OCI-LY7 (cell line): ENCODE results near the gene IGFALS.

Source experiments
- CTCF ChIP-seq: fragments of 200-600 bp; sonication (generic); conservative IDR thresholded peaks from 2 replicates; pipeline ENCODE4 v1.5.1; 2014; ENCODE audit warnings: mild to moderate bottlenecking, antibody characterized with exemption, low read length, moderate library complexity, mixed read lengths
- EZH2phosphoT487 ChIP-seq: fragments of 200-600 bp; sonication (generic); IDR thresholded peaks from 2 replicates; pipeline ENCODE4 v1.6.1; 2018; ENCODE audit warnings: low read depth, borderline replicate concordance, mild to moderate bottlenecking, mixed run types, antibody characterized with exemption, low read length, moderate library complexity, mixed read lengths

GRCh38 chr16:1778200-1779179 lies 15.0 kb downstream of the IGFALS start:
- TF ChIP-seq CTCF: no peak
- TF ChIP-seq EZH2phosphoT487: no peak
